Gastrocnemius medialis (tissue), 4 donors: Measurements from ENCODE around the gene OTOF.

Experiments used
- CTCF ChIP-seq, 5 experiments: fragments of 450-650 bp in 3 of 5; fragments of 200-600 bp in 2 of 5; sonication (generic) in 2 of 5; IDR thresholded peaks in 4 of 5; conservative IDR thresholded peaks in 1 of 5; 1 replicate in 4 of 5; 2 replicates in 1 of 5; pipeline ENCODE4 v1.5.1; 2016 to 2019; ENCODE audit warnings: antibody characterized with exemption in 5 of 5, mild to moderate bottlenecking in 3 of 5, moderate library complexity in 3 of 5
- POLR2A ChIP-seq, 2 donors: fragments of 450-650 bp; IDR thresholded peaks; one replicate each; pipeline ENCODE4 v1.6.1; 2017; ENCODE audit warnings: antibody characterized with exemption in 2 of 2, mild to moderate bottlenecking in 2 of 2, moderate library complexity in 2 of 2

DNA sequence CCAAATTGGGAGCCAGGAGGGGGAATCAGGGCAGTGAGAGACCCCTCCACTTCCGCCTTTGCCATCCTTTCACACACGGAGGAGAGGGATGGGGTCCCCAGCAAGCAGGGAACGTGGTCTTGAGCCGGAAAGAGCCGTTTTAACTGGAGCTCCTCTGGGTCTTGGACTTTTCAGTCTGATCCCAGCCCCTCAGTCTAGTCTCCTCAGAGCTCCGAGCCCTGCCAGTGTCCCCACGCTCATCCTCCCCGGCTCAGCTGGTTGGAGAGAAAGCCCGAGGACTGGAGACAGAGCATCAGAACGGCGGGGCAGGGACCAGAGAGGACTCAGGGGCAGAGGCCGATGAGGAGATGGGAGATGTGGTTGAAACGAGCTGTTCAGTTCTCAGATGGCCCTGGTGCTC is 26.1 kb upstream of the OTOF start:
- no peak for TF ChIP-seq CTCF (IDR thresholded peaks at IDR 0.05 in 4 of 5, conservative IDR thresholded peaks at IDR 0.05 in 1 of 5)
- TF ChIP-seq POLR2A (IDR thresholded peaks at IDR 0.05) = no peak
